ENCODE measurements around the gene DNAJB5.

- no peak for TF ChIP-seq EZH2 (IDR thresholded peaks at IDR 0.05)
- TF ChIP-seq POLR2AphosphoS5 (IDR thresholded peaks at IDR 0.05; ENCODE audit: borderline replicate concordance, low read depth, low read length) = no peak
Observed at GRCh38 chr9:34984049-34984448, 5.5 kb upstream of the DNAJB5 start.
